ENCODE measurements around the gene IFI27L2.

DNA sequence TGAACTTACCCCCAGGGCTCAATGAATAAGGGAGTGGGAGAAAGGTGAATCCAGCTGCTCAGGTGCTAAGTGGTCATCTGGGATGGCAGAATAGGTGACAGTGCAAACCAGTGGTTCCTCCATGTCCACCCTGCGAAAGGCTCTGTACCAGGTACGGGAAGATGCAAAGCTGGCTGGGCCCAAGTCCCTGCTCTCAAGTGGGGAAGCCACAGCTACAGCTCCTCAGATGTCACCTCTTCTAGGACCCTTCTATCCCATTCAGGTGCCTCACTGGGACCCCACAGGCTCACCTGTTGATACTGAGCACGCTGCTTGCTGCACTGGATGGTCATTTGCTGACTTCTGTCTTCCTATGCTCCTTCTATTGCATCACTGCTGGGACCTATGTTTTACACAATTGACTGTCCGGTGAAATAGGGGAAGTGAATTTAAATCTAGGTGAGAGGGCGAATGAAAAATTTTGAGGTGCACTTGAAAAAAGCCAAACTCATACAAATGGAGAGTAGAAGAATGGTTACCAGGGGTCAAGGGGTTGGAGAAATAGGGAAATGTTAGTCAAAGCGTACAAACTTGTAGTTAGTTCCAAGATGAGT is 24.4 kb upstream of the IFI27L2 start:
- no peak for TF ChIP-seq ZFX (IDR thresholded peaks at IDR 0.05)
- TF ChIP-seq, protein P1, sequence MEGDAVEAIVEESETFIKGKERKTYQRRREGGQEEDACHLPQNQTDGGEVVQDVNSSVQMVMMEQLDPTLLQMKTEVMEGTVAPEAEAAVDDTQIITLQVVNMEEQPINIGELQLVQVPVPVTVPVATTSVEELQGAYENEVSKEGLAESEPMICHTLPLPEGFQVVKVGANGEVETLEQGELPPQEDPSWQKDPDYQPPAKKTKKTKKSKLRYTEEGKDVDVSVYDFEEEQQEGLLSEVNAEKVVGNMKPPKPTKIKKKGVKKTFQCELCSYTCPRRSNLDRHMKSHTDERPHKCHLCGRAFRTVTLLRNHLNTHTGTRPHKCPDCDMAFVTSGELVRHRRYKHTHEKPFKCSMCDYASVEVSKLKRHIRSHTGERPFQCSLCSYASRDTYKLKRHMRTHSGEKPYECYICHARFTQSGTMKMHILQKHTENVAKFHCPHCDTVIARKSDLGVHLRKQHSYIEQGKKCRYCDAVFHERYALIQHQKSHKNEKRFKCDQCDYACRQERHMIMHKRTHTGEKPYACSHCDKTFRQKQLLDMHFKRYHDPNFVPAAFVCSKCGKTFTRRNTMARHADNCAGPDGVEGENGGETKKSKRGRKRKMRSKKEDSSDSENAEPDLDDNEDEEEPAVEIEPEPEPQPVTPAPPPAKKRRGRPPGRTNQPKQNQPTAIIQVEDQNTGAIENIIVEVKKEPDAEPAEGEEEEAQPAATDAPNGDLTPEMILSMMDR (conservative IDR thresholded peaks at IDR 0.05) = no peak
